Parathyroid adenoma (tissue), 2 donors: ENCODE results near the gene RABL6.
"Not testable (repeated sequence)": the region's sequence is repeated elsewhere in the genome, so short reads cannot be mapped to it uniquely, and the experiment has no call there.

Source experiments
- H2AFZ ChIP-seq: fragments of 300-600 bp; sonication (generic); one replicate; pipeline ENCODE4 v1.7.0; 2017; ENCODE audit warnings: antibody characterized with exemption, mild to moderate bottlenecking
- H3K27ac ChIP-seq: fragments of 300-600 bp; sonication (generic); one replicate; pipeline ENCODE4 v1.7.0; 2017
- H3K27me3 ChIP-seq: fragments of 300-600 bp; sonication (generic); one replicate; pipeline ENCODE4 v1.7.0; 2017; ENCODE audit warnings: low read length; ENCODE audit not compliant: control insufficient read depth, insufficient read depth
- H3K36me3 ChIP-seq: fragments of 300-600 bp; sonication (generic); one replicate; pipeline ENCODE4 v1.7.0; 2017; ENCODE audit warnings: low read length; ENCODE audit not compliant: control insufficient read depth, insufficient read depth
- H3K4me1 ChIP-seq: fragments of 300-600 bp; sonication (generic); one replicate; pipeline ENCODE4 v1.7.0; 2017; ENCODE audit warnings: control low read depth
- H3K4me2 ChIP-seq: fragments of 300-600 bp; sonication (generic); one replicate; pipeline ENCODE4 v1.7.0; 2017; ENCODE audit warnings: low read length
- H3K4me3 ChIP-seq: fragments of 300-600 bp; sonication (generic); one replicate; pipeline ENCODE4 v1.7.0; 2017; ENCODE audit warnings: low read depth, low read length
- H3K79me2 ChIP-seq: fragments of 300-600 bp; sonication (generic); one replicate; pipeline ENCODE4 v1.7.0; 2017; ENCODE audit warnings: control low read depth
- H3K9ac ChIP-seq: fragments of 300-600 bp; sonication (generic); one replicate; pipeline ENCODE4 v1.7.0; 2017; ENCODE audit warnings: mild to moderate bottlenecking
- H3K9me3 ChIP-seq: fragments of 300-600 bp; sonication (generic); one replicate; pipeline ENCODE4 v1.7.0; 2017; ENCODE audit warnings: low read length; ENCODE audit not compliant: control insufficient read depth
- CTCF ChIP-seq: fragments of 300-600 bp; sonication (generic); IDR thresholded peaks from one replicate; pipeline ENCODE4 v1.7.0; 2017; ENCODE audit warnings: antibody characterized with exemption, mild to moderate bottlenecking
- donor health status: primary hyperparathyroidism.

RABL6 gene

GRCh38 chr9:136868644-136869043 lies 60.9 kb downstream of the RABL6 start:
- Histone ChIP-seq H3K4me3 (no peak overlapping the region), H3K4me1 (no peaks in the 10 kb centered on the region), H2AFZ (no peak overlapping the region), H3K27me3 (no peaks in the 10 kb centered on the region), H3K4me2 (no peak overlapping the region), H3K9ac (no peak overlapping the region), H3K27ac (no peak overlapping the region), H3K36me3 (no peaks in the 10 kb centered on the region), H3K79me2 (peaks cover 4% of the 10 kb centered on the region), H3K9me3 (no peaks in the 10 kb centered on the region)
- no peak for TF ChIP-seq CTCF

- not testable (repeated sequence) for H3K4me3 ChIP-seq, H3K9me3 ChIP-seq, H3K79me2 ChIP-seq, H2AFZ ChIP-seq, H3K4me1 ChIP-seq, H3K27ac ChIP-seq, H3K36me3 ChIP-seq, H3K9ac ChIP-seq, H3K27me3 ChIP-seq, H3K4me2 ChIP-seq
Measured at GRCh38 chr9:136869611-136870010, 61.9 kb downstream of the RABL6 start.

- no peaks in the 10 kb centered on the region for H3K36me3 ChIP-seq
- TF ChIP-seq CTCF: no peak
- H3K27ac ChIP-seq: no peak overlapping the region
- no peaks in the 10 kb centered on the region for H3K79me2 ChIP-seq
- H3K9me3 ChIP-seq: no peaks in the 10 kb centered on the region
- H3K9ac ChIP-seq: no peak overlapping the region
- no peak overlapping the region for H3K4me3 ChIP-seq
- no peaks in the 10 kb centered on the region for H3K4me1 ChIP-seq
- no peak overlapping the region for H2AFZ ChIP-seq
- no peaks in the 10 kb centered on the region for H3K27me3 ChIP-seq
- no peak overlapping the region for H3K4me2 ChIP-seq
Measured at GRCh38 chr9:136875155-136875554, 67.4 kb downstream of the RABL6 start.

GRCh38 chr9:136876476-136876875 lies 68.7 kb downstream of the RABL6 start:
- no peak overlapping the region for H3K9ac ChIP-seq

GRCh38 chr9:136880651-136881050 lies 72.9 kb downstream of the RABL6 start:
- no peak overlapping the region for H3K27ac ChIP-seq
- no peaks in the 10 kb centered on the region for H3K79me2 ChIP-seq
- no peak for TF ChIP-seq CTCF
- no peak overlapping the region for H3K9ac ChIP-seq
- H3K4me1 ChIP-seq: no peaks in the 10 kb centered on the region
- no peak overlapping the region for H3K4me2 ChIP-seq
- H3K27me3 ChIP-seq: no peaks in the 10 kb centered on the region
- no peak overlapping the region for H2AFZ ChIP-seq
- H3K4me3 ChIP-seq: no peak overlapping the region
- no peaks in the 10 kb centered on the region for H3K9me3 ChIP-seq
- no peaks in the 10 kb centered on the region for H3K36me3 ChIP-seq

More at GRCh38 chr9:136876476-136876875, 68.7 kb downstream of the RABL6 start:
- Histone ChIP-seq H3K36me3 (no peaks in the 10 kb centered on the region), H3K4me1 (no peaks in the 10 kb centered on the region), H3K4me3 (no peak overlapping the region), H3K27me3 (no peaks in the 10 kb centered on the region), H3K9me3 (no peaks in the 10 kb centered on the region), H3K27ac (no peak overlapping the region), H3K79me2 (no peaks in the 10 kb centered on the region), H3K4me2 (no peak overlapping the region), H2AFZ (no peak overlapping the region)
- TF ChIP-seq CTCF: no peak
